ENCODE data around the gene CACNA2D2.

Gene CACNA2D2

DNA sequence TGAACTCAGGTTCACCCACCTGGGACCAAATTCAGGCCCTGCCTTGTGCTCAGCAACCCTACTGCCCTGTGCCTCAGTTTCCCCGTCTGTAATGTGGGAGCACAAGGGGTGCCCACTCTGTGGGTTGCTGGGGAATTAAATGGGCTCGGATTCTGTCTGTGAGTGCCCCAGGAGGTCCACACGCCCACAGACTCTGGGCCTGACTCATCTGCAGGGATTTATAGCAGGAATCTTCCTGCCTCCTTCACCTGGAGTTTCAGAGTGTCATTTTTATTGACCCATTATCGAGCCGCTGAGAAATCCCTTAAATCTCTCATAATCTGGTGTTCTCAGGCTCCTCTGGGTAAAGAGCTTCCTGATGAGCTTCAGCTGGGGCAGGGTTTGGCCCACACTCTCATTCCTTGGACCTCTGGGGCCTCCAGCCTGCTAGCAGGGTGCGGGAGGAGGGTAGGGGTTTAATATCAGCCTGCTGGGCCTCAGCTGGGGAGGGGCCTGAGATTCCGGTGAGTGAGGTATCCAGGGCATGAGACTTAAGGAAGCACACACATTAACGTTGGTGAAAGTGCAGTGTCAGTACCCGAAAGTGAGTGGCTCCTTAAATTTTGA lies 47.7 kb upstream of the CACNA2D2 start:
- Histone ChIP-seq H3K27me3 (ENCODE audit: insufficient read depth, poor library complexity, severe bottlenecking) (no peaks in the 10 kb centered on the region), H3K4me3 (replicated peaks; ENCODE audit: insufficient read depth, low read length) (no peak overlapping the region), H3K27ac (replicated peaks) (no peak overlapping the region)
- no peak for DNase-seq (ENCODE audit: low read depth in 1 of 2, low spot score in 1 of 2)
- no peak for TF ChIP-seq GABPA (IDR thresholded peaks at IDR 0.05; ENCODE audit: low read depth)
- TF ChIP-seq SPI1 (IDR thresholded peaks at IDR 0.05; ENCODE audit: borderline replicate concordance, low read depth) = no peak
- no peak for TF ChIP-seq POLR2AphosphoS5 (IDR thresholded peaks at IDR 0.05; ENCODE audit: low read depth)
- TF ChIP-seq, protein P1, sequence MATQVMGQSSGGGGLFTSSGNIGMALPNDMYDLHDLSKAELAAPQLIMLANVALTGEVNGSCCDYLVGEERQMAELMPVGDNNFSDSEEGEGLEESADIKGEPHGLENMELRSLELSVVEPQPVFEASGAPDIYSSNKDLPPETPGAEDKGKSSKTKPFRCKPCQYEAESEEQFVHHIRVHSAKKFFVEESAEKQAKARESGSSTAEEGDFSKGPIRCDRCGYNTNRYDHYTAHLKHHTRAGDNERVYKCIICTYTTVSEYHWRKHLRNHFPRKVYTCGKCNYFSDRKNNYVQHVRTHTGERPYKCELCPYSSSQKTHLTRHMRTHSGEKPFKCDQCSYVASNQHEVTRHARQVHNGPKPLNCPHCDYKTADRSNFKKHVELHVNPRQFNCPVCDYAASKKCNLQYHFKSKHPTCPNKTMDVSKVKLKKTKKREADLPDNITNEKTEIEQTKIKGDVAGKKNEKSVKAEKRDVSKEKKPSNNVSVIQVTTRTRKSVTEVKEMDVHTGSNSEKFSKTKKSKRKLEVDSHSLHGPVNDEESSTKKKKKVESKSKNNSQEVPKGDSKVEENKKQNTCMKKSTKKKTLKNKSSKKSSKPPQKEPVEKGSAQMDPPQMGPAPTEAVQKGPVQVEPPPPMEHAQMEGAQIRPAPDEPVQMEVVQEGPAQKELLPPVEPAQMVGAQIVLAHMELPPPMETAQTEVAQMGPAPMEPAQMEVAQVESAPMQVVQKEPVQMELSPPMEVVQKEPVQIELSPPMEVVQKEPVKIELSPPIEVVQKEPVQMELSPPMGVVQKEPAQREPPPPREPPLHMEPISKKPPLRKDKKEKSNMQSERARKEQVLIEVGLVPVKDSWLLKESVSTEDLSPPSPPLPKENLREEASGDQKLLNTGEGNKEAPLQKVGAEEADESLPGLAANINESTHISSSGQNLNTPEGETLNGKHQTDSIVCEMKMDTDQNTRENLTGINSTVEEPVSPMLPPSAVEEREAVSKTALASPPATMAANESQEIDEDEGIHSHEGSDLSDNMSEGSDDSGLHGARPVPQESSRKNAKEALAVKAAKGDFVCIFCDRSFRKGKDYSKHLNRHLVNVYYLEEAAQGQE (IDR thresholded peaks at IDR 0.05; ENCODE audit: insufficient replicate concordance, low read depth) = no peak
- TF ChIP-seq, protein P2, sequence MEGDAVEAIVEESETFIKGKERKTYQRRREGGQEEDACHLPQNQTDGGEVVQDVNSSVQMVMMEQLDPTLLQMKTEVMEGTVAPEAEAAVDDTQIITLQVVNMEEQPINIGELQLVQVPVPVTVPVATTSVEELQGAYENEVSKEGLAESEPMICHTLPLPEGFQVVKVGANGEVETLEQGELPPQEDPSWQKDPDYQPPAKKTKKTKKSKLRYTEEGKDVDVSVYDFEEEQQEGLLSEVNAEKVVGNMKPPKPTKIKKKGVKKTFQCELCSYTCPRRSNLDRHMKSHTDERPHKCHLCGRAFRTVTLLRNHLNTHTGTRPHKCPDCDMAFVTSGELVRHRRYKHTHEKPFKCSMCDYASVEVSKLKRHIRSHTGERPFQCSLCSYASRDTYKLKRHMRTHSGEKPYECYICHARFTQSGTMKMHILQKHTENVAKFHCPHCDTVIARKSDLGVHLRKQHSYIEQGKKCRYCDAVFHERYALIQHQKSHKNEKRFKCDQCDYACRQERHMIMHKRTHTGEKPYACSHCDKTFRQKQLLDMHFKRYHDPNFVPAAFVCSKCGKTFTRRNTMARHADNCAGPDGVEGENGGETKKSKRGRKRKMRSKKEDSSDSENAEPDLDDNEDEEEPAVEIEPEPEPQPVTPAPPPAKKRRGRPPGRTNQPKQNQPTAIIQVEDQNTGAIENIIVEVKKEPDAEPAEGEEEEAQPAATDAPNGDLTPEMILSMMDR (IDR thresholded peaks at IDR 0.05; ENCODE audit: insufficient read depth, low read length) = no peak

DNA sequence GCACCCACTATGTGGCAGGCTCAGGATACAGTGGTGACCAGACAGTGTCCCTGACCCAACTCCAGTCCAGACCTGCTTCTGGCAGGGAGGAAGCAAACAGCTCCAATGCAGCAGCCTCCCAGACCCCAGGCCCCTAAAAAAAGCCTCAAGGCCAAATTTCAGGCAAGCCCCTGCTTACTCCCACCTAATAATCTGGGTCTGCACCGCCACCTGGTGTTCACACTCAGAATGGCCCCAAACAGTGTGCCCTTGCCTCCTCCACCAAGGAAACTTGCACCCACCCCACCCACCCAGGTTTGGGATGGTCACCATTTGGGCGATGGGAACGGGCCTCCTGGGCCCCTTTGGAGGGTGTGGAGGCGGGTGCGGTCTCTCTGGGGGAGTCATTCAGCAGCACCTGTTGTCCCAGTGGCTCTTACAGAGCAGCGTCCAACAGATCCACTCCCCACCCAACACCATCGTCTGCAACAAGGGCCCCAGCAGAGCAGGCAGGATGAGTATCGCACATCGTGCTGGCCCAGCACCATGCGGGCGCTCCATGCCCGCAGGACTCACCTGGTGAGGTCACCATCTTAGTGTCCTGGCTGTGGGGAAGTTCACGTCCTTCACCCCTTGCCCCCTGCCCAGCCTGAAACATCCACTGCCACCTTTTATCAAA lies 46.8 kb upstream of the CACNA2D2 start:
- peak in 1 of 2 experiments; percentile 45 for DNase-seq (ENCODE audit: low read depth in 1 of 2, low spot score in 1 of 2)
- H3K27ac ChIP-seq (replicated peaks) = no peak overlapping the region
- H3K4me3 ChIP-seq (replicated peaks; ENCODE audit: insufficient read depth, low read length) = no peak overlapping the region
- H3K27me3 ChIP-seq (ENCODE audit: insufficient read depth, poor library complexity, severe bottlenecking) = no peaks in the 10 kb centered on the region
- TF ChIP-seq POLR2AphosphoS5 (IDR thresholded peaks at IDR 0.05; ENCODE audit: low read depth) (no peak), GABPA (IDR thresholded peaks at IDR 0.05; ENCODE audit: low read depth) (no peak), SPI1 (IDR thresholded peaks at IDR 0.05; ENCODE audit: borderline replicate concordance, low read depth) (no peak)
- TF ChIP-seq, protein P1 (IDR thresholded peaks at IDR 0.05; ENCODE audit: insufficient replicate concordance, low read depth) = no peak
- TF ChIP-seq, protein P2 (IDR thresholded peaks at IDR 0.05; ENCODE audit: insufficient read depth, low read length) = peak; percentile 49

DNA sequence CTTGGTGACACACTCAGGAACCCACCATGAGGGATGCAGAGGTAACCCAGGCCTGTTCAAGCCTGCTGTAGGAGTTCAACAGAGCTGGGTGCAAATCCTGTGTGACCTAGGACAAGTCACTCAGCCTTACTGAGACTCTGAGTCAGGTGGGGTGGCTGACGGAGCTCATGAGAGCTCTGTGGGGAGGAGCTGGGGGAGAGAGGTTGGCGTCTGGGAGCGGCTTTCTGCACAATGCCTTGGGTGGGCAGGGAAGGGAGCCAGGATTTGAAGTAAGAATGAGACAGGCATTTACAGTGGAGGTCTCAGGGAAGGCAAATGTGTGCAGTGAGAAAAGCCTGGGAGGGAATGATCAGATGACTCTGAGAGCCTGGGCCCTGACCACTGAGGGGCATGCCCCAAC lies 45.8 kb upstream of the CACNA2D2 start:
- no peak for DNase-seq (ENCODE audit: low read depth in 1 of 2, low spot score in 1 of 2)
- H3K27me3 ChIP-seq (ENCODE audit: insufficient read depth, poor library complexity, severe bottlenecking) = no peaks in the 10 kb centered on the region
- no peak overlapping the region for H3K4me3 ChIP-seq (replicated peaks; ENCODE audit: insufficient read depth, low read length)
- H3K27ac ChIP-seq (replicated peaks) = no peak overlapping the region
- no peak for TF ChIP-seq POLR2AphosphoS5 (IDR thresholded peaks at IDR 0.05; ENCODE audit: low read depth)
- TF ChIP-seq, protein P1 (IDR thresholded peaks at IDR 0.05; ENCODE audit: insufficient replicate concordance, low read depth) = no peak
- TF ChIP-seq, protein P2 (IDR thresholded peaks at IDR 0.05; ENCODE audit: insufficient read depth, low read length) = no peak
- TF ChIP-seq SPI1 (IDR thresholded peaks at IDR 0.05; ENCODE audit: borderline replicate concordance, low read depth) = no peak
- TF ChIP-seq GABPA (IDR thresholded peaks at IDR 0.05; ENCODE audit: low read depth) = no peak
